ENCODE results near the gene SPTBN1. TPM values are rescaled to one million over a fixed set of nuclear protein-coding genes. Genes with fewer than 3 reads are reported as not detected.

The SPTBN1 gene
- total RNA-seq, 1 donor from 2014 or later = 214 TPM

DNA sequence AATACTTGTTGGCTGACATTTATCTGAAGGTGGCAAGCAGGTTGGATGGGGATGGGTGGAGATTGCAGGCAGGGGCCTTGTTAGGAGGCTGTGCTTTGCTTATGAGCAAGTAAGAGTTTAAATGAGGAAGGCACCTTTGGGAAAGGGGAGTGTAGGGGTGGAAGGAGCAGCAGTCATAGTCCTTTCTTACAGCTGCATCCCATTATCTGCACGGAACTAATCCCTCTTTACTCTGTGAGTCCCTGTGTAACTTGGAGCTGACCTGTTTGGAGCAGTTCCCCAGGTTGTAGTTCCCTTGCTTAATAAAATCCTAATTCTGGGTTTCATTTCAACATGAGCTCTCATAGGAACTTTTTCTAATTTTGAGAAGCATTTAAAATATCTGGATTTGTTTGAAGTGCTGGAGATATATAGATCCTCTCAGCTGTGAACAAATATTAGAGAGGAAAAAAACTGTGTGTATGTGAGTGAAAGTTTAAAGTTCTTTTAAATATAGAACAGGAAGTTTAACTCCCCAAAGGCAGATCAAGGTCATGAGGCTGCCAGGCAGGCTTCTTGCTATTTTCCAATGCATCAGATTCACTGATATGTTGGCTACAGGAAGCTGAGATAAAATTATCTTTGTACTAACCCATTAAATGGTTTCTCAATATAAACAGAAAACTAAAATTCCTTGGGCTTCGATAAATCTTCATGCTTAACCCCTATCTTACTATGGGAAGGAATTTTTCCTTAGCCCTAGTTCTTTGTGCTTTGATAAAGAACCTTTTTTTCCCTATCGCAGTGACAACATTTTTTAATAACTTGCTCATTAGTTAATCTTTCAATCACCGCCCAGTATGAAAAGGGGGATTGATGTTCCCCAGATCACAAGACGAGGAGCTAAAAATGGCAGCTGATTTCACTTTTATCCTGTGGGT lies 162.8 kb downstream of the SPTBN1 start:
- H3K27me3 Mint-ChIP-seq = no peaks in the 10 kb centered on the region
- TF ChIP-seq CTCF (conservative IDR thresholded peaks at IDR 0.05) = no peak
- H3K27ac Mint-ChIP-seq = peak overlapping the region; percentile 80
- no peak for DNase-seq (ENCODE audit: extremely low spot score, unreplicated experiment)
- no peaks in the 10 kb centered on the region for H3K9me3 Mint-ChIP-seq
- H3K4me1 Mint-ChIP-seq (ENCODE audit: unreplicated experiment) = peaks cover 47% of the 10 kb centered on the region
- peaks cover 62% of the 10 kb centered on the region for H3K36me3 Mint-ChIP-seq
- peak overlapping the region; percentile 50 for H3K4me3 Mint-ChIP-seq

DNA sequence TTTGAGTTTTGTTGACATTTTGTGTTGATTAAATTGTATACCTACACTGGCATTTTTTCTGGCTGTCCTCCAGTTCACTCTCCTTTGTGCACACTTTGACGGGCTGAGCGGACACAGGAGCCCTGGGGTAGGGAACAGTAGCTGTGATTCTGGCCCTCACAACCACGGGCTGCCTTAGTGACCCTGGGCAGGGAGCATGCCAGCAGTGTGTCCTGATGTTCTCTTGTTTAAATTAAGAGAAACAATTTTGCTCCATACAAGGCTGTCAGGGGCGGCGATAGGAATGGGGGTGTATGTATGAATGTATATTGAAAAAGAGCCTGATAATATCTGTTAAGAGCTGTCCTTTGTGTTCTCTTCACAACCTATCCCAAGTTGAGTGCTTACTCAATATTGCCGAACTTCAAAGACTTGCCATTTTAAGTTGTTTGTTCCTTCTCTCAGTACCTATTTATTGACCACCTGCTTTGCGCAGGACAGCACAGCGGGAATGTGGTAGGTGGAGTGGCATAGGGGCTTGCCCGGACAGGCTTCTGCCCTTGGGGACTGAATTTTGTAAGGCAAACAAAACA lies 163.6 kb downstream of the SPTBN1 start:
- DNase-seq (ENCODE audit: extremely low spot score, unreplicated experiment) = no peak
- Mint-ChIP-seq H3K9me3 (no peaks in the 10 kb centered on the region), H3K4me3 (peak overlapping the region; percentile 22), H3K4me1 (ENCODE audit: unreplicated experiment) (peaks cover 42% of the 10 kb centered on the region), H3K36me3 (peaks cover 62% of the 10 kb centered on the region), H3K27ac (peak overlapping the region; percentile 80), H3K27me3 (no peaks in the 10 kb centered on the region)
- no peak for TF ChIP-seq CTCF (conservative IDR thresholded peaks at IDR 0.05)

DNA sequence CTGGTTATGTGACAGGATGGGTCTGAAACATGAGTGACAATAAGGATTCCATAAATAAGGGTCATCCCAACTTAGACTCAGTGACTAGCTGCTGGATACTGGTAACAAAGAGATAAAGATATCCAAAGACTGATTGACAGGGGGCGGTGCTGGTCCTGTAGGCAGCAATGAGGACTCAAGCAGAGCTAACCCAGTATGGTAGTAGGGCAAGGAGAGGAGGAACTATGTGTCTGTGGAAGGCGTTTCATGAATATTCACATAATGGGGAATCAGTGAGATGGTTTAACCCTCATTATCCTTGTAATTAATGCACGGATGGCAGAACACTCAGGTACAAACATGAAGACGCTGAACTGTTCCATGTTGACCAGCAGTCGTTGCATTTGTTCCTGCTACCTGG lies 164.8 kb downstream of the SPTBN1 start:
- no peaks in the 10 kb centered on the region for H3K9me3 Mint-ChIP-seq

DNA sequence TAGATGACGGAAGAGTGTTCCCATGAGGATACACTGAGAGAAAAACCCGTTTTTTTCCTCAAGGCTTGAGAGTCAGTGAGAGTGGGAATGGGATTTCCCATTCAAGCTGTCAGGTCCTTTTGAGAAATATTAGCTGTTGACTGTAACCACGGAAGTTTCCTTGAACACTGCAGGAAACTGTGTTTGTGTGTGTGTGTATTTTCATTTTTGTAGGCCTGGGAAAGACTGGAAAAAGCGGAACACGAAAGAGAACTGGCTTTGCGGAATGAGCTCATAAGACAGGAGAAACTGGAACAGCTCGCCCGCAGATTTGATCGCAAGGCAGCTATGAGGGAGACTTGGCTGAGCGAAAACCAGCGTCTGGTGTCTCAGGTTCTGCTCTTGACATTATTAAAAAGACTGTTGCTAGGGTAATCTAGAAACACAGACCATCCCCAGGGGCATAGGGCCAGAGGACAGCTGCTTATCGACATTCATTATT lies 168.5 kb downstream of the SPTBN1 start:
- peaks cover 65% of the 10 kb centered on the region for H3K36me3 Mint-ChIP-seq
- DNase-seq (ENCODE audit: extremely low spot score, unreplicated experiment) = no peak
- TF ChIP-seq CTCF (conservative IDR thresholded peaks at IDR 0.05) = no peak

More for the DNA sequence above, 164.8 kb downstream of the SPTBN1 start:
- TF ChIP-seq CTCF (conservative IDR thresholded peaks at IDR 0.05) = no peak
- Mint-ChIP-seq H3K4me1 (ENCODE audit: unreplicated experiment) (peaks cover 39% of the 10 kb centered on the region), H3K27ac (no peak overlapping the region), H3K4me3 (no peak overlapping the region), H3K36me3 (peaks cover 63% of the 10 kb centered on the region), H3K27me3 (no peaks in the 10 kb centered on the region)
- DNase-seq (ENCODE audit: extremely low spot score, unreplicated experiment) = no peak

DNA sequence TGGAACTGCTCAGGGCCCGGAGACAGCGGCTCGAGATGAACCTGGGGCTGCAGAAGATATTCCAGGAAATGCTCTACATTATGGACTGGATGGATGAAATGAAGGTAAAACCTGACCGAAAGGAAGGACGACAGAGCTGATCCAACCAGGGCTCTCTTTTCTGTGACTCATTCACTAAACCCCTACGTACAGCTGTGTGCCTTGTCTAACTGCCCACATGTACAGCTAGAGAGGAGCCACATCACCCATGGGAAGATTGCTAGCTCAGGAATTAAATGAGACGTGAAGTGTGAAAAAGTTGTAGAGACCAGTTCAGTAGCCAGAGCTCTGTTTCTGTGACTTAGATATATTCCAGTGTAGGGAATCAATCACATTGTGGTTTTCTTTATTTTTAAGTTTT lies 170.0 kb downstream of the SPTBN1 start:
- no peak for TF ChIP-seq CTCF (conservative IDR thresholded peaks at IDR 0.05)
- peaks cover 62% of the 10 kb centered on the region for H3K36me3 Mint-ChIP-seq
- H3K9me3 Mint-ChIP-seq = no peaks in the 10 kb centered on the region
- no peak overlapping the region for H3K27ac Mint-ChIP-seq
- no peak for DNase-seq (ENCODE audit: extremely low spot score, unreplicated experiment)
- no peak overlapping the region for H3K4me3 Mint-ChIP-seq
- peaks cover 6% of the 10 kb centered on the region for H3K4me1 Mint-ChIP-seq (ENCODE audit: unreplicated experiment)
- H3K27me3 Mint-ChIP-seq = no peaks in the 10 kb centered on the region

More for the DNA sequence above, 168.5 kb downstream of the SPTBN1 start:
- Mint-ChIP-seq H3K4me1 (ENCODE audit: unreplicated experiment) (peaks cover 21% of the 10 kb centered on the region), H3K9me3 (no peaks in the 10 kb centered on the region), H3K27ac (no peak overlapping the region), H3K4me3 (no peak overlapping the region), H3K27me3 (no peaks in the 10 kb centered on the region)

All from type B pancreatic cell (in vitro differentiated cells).